ENCODE data around the gene CTIF.

- TF ChIP-seq, protein P1, sequence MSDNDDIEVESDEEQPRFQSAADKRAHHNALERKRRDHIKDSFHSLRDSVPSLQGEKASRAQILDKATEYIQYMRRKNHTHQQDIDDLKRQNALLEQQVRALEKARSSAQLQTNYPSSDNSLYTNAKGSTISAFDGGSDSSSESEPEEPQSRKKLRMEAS (IDR thresholded peaks at IDR 0.05): no peak
- TF ChIP-seq CEBPB (IDR thresholded peaks at IDR 0.05): no peak
- no peak for TF ChIP-seq EGR1 (IDR thresholded peaks at IDR 0.05)
- no peak for TF ChIP-seq FOXM1 (IDR thresholded peaks at IDR 0.05; ENCODE audit: borderline replicate concordance, low read depth)
- TF ChIP-seq YY1 (IDR thresholded peaks at IDR 0.05; ENCODE audit: low read depth): no peak
- no peak for TF ChIP-seq EP300 (IDR thresholded peaks at IDR 0.05; ENCODE audit: borderline replicate concordance)
- no peak for TF ChIP-seq RAD21 (IDR thresholded peaks at IDR 0.05; ENCODE audit: low read depth)
- no peak for TF ChIP-seq REST (IDR thresholded peaks at IDR 0.05; ENCODE audit: low read depth)
- no peak for TF ChIP-seq TAF1 (IDR thresholded peaks at IDR 0.05; ENCODE audit: low read depth)
These were observed 64.0 kb downstream of the CTIF start for GRCh38 chr18:48602759-48603390.
